ENCODE data around the gene MOB3A.
"Not testable (repeated sequence)": the region's sequence is repeated elsewhere in the genome, so short reads cannot be mapped to it uniquely, and the experiment has no call there.

Gene MOB3A

DNA sequence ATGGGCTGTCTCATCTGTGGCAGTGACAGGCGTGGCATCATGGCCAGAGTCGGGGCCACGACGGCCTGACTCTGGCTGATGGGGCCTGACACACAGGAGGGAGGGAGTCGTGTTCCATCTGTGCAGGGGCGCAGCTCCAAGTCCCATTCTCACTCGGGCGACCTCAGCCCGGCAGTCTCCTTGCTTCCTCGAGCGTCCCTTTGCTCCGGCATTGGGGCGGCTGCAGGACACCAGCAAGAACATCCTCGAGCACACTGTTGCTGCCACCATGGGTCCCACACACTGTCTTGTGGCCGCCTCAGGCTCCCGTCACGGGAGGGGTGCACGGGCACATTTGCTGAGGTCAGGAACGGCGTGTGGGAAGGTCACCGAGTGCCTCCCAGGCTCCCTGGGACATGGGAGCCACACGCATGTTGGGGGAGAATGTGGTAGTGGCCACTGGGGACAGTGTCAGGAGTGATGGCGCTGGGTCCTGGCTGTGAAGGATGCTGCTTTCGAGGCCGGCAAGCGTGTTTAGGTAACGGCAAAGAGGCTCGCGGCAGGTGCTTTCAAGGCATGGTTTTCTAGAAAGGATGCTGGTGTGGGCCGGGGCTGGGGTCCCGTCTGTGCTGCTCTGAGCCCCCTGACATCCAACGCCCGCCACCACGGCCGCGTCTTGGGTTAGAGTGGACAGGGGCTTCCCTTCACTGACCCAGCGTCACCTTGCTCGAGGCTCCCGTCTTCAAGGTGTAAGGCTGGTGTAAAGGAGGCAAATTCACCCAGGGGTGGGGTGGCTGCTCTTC is 4.0 kb upstream of the MOB3A start:
- no peak for DNase-seq (ENCODE audit: low spot score)
- TF ChIP-seq, protein P1, sequence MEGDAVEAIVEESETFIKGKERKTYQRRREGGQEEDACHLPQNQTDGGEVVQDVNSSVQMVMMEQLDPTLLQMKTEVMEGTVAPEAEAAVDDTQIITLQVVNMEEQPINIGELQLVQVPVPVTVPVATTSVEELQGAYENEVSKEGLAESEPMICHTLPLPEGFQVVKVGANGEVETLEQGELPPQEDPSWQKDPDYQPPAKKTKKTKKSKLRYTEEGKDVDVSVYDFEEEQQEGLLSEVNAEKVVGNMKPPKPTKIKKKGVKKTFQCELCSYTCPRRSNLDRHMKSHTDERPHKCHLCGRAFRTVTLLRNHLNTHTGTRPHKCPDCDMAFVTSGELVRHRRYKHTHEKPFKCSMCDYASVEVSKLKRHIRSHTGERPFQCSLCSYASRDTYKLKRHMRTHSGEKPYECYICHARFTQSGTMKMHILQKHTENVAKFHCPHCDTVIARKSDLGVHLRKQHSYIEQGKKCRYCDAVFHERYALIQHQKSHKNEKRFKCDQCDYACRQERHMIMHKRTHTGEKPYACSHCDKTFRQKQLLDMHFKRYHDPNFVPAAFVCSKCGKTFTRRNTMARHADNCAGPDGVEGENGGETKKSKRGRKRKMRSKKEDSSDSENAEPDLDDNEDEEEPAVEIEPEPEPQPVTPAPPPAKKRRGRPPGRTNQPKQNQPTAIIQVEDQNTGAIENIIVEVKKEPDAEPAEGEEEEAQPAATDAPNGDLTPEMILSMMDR (IDR thresholded peaks at IDR 0.05; ENCODE audit: extremely low read depth, insufficient read depth, missing control alignments): no peak
- in situ Hi-C loops (cut with MboI; ENCODE audit: low pct_unique_long_range_greater_than_20kb, low sequenced_read_pairs, unreplicated experiment): no loop called here

DNA sequence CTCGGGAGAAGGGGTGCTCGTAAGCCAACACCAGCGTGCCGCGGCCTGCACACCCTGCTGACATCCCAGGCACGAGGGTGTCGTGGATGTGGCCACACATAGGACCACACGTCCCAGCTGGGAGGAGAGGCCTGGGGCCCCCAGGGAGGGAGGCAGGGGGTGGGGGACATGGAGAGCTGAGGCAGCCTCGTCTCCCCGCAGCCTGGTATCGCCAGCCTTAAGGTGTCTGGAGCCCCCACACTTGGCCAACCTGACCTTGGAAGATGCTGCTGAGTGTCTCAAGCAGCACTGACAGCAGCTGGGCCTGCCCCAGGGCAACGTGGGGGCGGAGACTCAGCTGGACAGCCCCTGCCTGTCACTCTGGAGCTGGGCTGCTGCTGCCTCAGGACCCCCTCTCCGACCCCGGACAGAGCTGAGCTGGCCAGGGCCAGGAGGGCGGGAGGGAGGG is 3.0 kb upstream of the MOB3A start:
- in situ Hi-C loops (cut with MboI; ENCODE audit: low pct_unique_long_range_greater_than_20kb, low sequenced_read_pairs, unreplicated experiment): no loop called here
- DNase-seq (ENCODE audit: low spot score): no peak
- TF ChIP-seq, protein P1 (IDR thresholded peaks at IDR 0.05; ENCODE audit: extremely low read depth, insufficient read depth, missing control alignments): no peak

DNA sequence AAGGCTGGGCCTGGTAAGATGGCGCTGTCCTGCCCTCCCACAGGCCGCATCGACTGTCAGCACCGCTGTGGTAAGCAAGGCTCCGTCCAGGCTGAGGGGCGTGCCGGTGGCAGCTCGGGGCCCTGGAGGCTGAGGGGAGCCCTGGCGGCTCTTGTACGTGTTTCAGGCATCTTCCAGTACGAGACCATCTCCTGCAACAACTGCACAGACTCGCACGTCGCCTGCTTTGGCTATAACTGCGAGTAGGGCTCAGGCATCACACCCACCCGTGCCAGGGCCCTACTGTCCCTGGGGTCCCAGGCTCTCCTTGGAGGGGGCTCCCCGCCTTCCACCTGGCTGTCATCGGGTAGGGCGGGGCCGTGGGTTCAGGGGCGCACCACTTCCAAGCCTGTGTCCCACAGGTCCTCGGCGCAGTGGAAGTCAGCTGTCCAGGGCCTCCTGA is 1.8 kb upstream of the MOB3A start:
- in situ Hi-C loops (cut with MboI; ENCODE audit: low pct_unique_long_range_greater_than_20kb, low sequenced_read_pairs, unreplicated experiment): no loop called here
- TF ChIP-seq, protein P1 (IDR thresholded peaks at IDR 0.05; ENCODE audit: extremely low read depth, insufficient read depth, missing control alignments): no peak
- no peak for DNase-seq (ENCODE audit: low spot score)

DNA sequence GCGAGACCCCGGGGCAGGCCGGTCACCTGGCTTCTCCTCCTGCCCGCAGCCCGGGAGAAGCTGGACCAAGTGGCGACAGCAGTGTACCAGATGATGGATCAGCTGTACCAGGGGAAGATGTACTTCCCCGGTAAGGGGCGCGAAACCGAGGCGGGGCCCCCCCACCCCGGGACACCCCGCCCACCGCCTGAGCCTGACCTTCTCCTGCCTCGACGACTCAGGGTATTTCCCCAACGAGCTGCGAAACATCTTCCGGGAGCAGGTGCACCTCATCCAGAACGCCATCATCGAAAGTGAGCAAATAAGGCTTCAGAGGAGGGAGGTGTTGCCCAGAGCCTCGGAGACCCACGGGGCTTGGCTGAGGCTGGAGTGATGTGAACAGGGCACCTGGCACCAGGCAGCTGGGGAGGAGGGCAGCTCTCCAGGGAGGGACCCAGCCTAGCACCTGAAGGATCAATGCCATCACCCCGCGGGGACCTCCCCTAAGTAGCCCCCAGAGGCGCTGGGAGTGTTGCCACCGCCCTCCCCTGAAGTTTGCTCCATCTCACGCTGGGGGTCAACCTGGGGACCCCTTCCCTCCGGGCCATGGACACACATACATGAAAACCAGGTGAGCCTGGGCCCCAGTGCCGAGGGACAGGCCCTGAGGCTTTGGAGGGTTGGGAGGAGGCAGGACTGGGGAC is 1.2 kb upstream of the MOB3A start:
- peak; percentile 80 for DNase-seq (ENCODE audit: low spot score)
- in situ Hi-C loops (cut with MboI; ENCODE audit: low pct_unique_long_range_greater_than_20kb, low sequenced_read_pairs, unreplicated experiment): no loop called here
- TF ChIP-seq, protein P1 (IDR thresholded peaks at IDR 0.05; ENCODE audit: extremely low read depth, insufficient read depth, missing control alignments): no peak

DNA sequence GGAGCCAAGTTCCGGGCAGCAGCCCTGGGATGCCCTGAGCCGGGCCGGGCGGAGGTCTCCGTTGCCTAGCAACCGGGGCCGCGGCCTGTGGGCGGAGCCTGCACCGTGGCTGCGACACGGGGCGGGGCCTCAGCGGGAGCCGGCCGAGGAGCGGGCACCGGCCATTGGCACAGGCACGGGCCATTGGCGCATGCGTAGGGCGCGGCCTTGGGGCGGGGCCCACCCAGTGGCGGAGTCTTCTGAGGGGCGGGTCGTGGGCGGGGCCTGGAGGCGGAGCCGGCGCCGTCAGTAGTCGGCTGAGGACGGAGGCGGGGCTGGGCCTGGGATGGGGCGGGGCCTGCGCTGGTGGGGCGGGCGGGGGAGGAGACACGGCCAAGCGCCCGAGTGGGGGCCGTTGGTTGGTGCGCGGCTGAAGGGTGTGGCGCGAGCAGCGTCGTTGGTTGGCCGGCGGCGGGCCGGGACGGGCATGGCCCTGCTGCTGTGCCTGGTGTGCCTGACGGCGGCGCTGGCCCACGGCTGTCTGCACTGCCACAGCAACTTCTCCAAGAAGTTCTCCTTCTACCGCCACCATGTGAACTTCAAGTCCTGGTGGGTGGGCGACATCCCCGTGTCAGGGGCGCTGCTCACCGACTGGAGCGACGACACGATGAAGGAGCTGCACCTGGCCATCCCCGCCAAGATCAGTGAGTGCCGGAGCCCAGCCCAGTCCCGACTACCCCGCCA is 515 bp upstream of the MOB3A start, which contains the start of gene IZUMO4:
TSS of gene IZUMO4 (plus strand) at position 436 of the 723 bp plus-strand sequence. CDS start at position 467, 31 bp downstream.
- in situ Hi-C loops (cut with MboI; ENCODE audit: low pct_unique_long_range_greater_than_20kb, low sequenced_read_pairs, unreplicated experiment): no loop called here
- TF ChIP-seq, protein P1 (IDR thresholded peaks at IDR 0.05; ENCODE audit: extremely low read depth, insufficient read depth, missing control alignments): peak; percentile 44
- DNase-seq (ENCODE audit: low spot score): peak; percentile 100

DNA sequence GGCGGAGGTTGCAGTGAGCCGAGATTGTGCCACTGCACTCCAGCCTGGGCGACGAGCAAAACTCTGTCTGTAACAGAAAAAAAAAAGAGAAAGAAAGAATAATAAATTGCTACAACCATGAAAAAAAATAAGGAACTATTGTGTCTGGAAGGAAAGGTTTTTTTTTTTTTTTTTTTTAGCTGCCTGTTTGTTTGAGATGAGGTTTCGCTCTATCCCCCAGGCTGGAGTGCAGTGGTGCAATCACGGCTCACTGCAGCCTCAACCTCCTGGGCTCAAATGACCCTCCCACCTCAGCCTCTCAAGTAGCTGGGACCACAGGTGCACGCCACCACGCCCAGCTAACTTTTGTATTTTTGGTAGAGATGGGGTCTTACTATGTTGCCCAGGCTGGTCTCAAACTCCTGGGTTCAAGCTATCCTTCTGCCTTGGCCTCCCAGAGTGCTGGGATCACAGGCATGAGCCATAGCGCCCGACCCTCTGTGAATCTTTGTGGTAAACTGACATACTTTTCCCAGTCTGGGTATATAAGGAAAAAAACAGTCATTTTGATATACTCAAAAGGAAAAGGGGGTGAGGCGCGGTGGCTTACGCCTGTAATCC is 4.1 kb downstream of the MOB3A start:
- DNase-seq (ENCODE audit: low spot score); in situ Hi-C loops (cut with MboI; ENCODE audit: low pct_unique_long_range_greater_than_20kb, low sequenced_read_pairs, unreplicated experiment): not testable (repeated sequence)
